Fibroblast of lung (primary cell): ENCODE data around the gene FOLR2.

ENCODE experiments used
- CTCF ChIP-seq, 2 donors: IDR thresholded peaks in 1 of 2; conservative IDR thresholded peaks in 1 of 2; 1 replicate in 1 of 2; 2 replicates in 1 of 2; pipeline ENCODE4 v1.5.1; 2011 to 2012; ENCODE audit warnings: low read length in 2 of 2, control low read depth in 1 of 2, inconsistent platforms in 1 of 2, low read depth in 1 of 2, mild to moderate bottlenecking in 1 of 2
- EZH2 ChIP-seq: IDR thresholded peaks from 2 replicates; pipeline ENCODE4 v1.5.1; 2012; ENCODE audit warnings: low read length, control low read depth, mild to moderate bottlenecking; ENCODE audit errors: missing control alignments

GRCh38 chr11:72188267-72188666 is 28.3 kb upstream of the FOLR2 start:
- no peak for TF ChIP-seq CTCF (conservative IDR thresholded peaks at IDR 0.05 in 1 of 2, IDR thresholded peaks at IDR 0.05 in 1 of 2; ENCODE audit: low read depth in 1 of 2, low read length in 2 of 2)
- no peak for TF ChIP-seq EZH2
